Choroid plexus epithelial cell (primary cell): Measurements from ENCODE around the gene TUBGCP4.

Source experiments
- DNase-seq: peaks from one replicate; pipeline ENCODE4 v3.0.0-alpha.2; 2010; ENCODE audit warnings: low read depth
- H3K4me3 ChIP-seq: 2 replicates; pipeline ENCODE4 v1.5.1; 2011; ENCODE audit warnings: low read depth, mild to moderate bottlenecking, control low read depth, low read length, moderate library complexity
- CTCF ChIP-seq: conservative IDR thresholded peaks from 2 replicates; pipeline ENCODE4 v1.5.1; 2011; ENCODE audit warnings: low read depth, mild to moderate bottlenecking, control low read depth, inconsistent platforms, low read length, moderate library complexity

Gene TUBGCP4

GRCh38 chr15:43403616-43404015 lies 32.7 kb downstream of the TUBGCP4 start:
- TF ChIP-seq CTCF, result no peak
- H3K4me3 ChIP-seq, result no peak overlapping the region
- DNase-seq, result no peak

- DNase-seq, result no peak
- H3K4me3 ChIP-seq, result no peak overlapping the region
- TF ChIP-seq CTCF, result no peak
Observed at GRCh38 chr15:43404130-43404529, 33.2 kb downstream of the TUBGCP4 start.

GRCh38 chr15:43406189-43406588 lies 35.3 kb downstream of the TUBGCP4 start:
- no peak for DNase-seq
- TF ChIP-seq CTCF, result no peak

GRCh38 chr15:43406808-43407207 lies 35.9 kb downstream of the TUBGCP4 start:
- no peak for TF ChIP-seq CTCF
- no peak for DNase-seq
- no peak overlapping the region for H3K4me3 ChIP-seq

More at GRCh38 chr15:43406189-43406588, 35.3 kb downstream of the TUBGCP4 start:
- no peak overlapping the region for H3K4me3 ChIP-seq

- H3K4me3 ChIP-seq, result no peak overlapping the region
- no peak for TF ChIP-seq CTCF
- no peak for DNase-seq
Observed at GRCh38 chr15:43408789-43409188, 37.9 kb downstream of the TUBGCP4 start.

- TF ChIP-seq CTCF, result no peak
- DNase-seq, result peak; percentile 66
Observed at GRCh38 chr15:43410572-43411214, 39.8 kb downstream of the TUBGCP4 start.

GRCh38 chr15:43412096-43412495 lies 41.2 kb downstream of the TUBGCP4 start:
- H3K4me3 ChIP-seq, result no peak overlapping the region
- no peak for DNase-seq
- no peak for TF ChIP-seq CTCF

More at GRCh38 chr15:43410572-43411214, 39.8 kb downstream of the TUBGCP4 start:
- H3K4me3 ChIP-seq, result no peak overlapping the region
